ENCODE measurements around the gene NFATC1. TPM values are rescaled to one million over a fixed set of nuclear protein-coding genes. Genes with fewer than 3 reads are reported as not detected.
"Not testable (repeated sequence)": the region's sequence is repeated elsewhere in the genome, so short reads cannot be mapped to it uniquely, and the experiment has no call there.

Gene NFATC1
- total RNA-seq, 1 experiment from 2014 or later, result 6.8 TPM

DNA sequence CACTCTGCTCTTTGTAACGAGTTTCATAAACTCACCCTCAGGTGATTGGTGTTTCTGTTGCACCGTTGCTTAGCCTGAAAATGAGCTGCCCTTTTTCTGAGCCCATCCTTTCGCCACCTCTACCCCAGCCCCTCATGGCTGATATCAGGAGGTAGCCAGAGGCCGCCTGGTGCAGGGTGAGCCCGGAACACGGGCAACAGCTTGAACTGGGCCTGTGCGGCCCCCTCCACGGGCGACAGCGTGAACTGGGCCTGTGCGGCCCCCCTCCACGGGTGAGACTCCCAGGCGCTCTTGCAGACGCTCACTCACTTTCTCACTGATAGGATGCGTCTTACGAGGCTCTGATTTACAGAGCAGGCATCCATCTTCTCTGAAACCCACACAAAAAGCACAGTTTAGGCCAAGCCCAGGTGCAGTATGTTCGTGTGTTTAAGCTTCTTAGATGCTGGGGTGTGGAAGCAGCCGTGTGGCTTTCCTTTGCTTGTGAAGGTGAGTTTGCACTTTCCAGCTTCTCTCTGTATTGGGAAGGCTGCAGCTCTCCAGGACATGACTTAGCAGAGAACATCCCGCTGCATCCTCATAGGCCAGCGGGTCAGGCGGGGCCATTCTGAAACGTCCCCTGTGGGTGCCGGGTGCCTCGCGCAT lies 83.5 kb downstream of the NFATC1 start:
- no peak for DNase-seq (ENCODE audit: low spot score)
- in situ Hi-C loops (cut with HindIII; ENCODE audit: low sequenced_read_pairs), result no loop called here

DNA sequence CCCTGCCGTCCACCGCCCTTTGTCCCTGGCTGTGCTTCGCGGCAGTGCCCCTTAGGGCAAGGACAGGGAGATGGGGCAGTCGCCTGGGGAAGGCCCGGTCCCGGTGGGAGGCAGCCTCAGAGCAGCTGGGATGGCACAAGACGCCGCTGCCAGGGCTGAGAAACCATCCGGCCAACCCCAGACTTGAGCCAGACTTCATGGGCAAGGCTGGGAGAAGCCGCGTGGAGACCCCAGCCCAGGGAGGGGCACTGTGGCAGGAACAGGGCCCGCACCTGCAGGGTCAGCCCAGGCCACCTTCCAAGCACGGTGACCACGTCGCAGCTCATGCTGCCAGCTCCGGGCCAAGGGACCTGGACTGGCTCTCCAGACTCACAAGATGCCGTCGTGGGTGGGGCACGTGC lies 84.0 kb downstream of the NFATC1 start:
- DNase-seq (ENCODE audit: low spot score), result no peak
- in situ Hi-C loops (cut with HindIII; ENCODE audit: low sequenced_read_pairs), result no loop called here

DNA sequence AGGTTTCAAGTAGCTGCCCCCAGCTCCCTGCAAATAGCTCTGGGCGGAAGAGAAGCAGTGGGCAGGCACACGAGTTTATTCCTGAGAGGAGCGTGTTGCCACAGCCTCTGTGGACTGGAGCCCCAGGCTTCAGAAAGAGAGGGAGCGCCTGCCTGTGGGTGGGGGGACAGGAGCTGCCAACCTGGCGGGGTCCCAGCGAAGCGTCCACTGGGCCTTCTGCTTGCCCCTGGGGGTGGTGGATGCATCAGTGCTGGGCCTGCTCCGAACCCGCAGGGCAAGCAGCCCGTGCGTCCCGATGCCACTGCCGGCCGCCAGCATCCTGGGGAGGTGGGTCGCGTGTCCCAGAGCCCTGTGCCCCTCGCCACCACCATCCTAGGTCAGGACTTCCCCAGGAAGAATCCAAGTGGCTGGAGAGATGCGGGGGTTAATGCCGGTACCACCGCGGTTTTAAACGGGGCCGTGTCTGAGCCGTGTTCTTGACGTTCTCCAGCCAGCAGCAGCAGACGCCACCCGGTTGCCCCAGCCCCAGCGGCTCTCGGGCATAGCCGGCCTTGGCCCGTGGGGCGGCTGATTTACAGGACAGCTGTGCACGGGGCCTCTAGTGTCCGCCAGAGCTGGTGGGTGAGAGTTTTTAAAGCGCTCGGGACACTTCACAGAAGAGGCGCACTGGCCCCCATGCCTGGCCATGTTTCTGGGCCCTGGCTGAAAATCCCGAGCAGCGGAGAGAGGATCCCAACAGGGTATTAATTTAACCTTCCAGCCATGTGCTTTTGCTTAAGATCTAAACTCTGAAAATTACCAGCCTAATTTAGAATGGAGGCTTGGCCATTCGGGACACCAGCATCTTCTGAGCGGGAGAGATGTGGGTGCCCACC lies 84.7 kb downstream of the NFATC1 start:
- DNase-seq (ENCODE audit: low spot score), result no peak
- in situ Hi-C loops (cut with HindIII; ENCODE audit: low sequenced_read_pairs), result no loop called here

DNA sequence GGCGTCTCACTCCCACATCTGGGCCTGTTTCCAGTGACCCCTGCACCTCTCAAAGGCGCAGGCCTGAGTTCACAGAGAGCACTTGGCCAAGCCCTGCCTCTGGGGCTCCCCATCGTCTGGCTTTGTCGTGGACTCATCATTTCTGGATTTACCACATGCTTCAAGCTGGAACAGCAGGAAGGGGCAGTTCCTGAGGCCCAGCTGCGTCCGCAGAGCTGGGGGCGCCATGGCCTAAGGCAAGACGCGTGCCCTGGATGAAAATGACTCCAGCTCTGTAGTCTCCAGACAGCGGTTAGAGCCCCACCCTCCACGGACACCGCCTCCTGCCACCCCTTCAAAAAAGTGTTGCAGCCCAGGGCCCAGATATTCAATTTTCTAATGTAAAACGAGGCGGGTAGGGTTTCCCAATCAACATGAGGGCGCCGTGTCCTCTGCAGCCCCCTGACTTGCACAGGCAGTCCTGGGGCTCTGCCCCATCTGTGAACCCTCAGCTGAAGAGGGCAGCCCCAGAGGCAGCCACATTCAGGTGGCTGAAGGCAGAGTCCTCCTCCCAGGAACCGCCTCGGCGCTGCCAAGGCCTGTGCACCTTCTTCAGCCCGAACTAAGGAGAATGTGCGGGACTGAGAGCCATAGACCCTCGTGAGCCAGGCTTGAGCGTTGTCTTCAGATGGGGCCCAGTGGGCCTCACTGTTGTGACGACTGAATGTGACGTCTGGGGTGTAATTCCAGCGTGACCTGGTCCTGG lies 85.5 kb downstream of the NFATC1 start:
- in situ Hi-C loops (cut with HindIII; ENCODE audit: low sequenced_read_pairs), result no loop called here
- DNase-seq (ENCODE audit: low spot score), result no peak

DNA sequence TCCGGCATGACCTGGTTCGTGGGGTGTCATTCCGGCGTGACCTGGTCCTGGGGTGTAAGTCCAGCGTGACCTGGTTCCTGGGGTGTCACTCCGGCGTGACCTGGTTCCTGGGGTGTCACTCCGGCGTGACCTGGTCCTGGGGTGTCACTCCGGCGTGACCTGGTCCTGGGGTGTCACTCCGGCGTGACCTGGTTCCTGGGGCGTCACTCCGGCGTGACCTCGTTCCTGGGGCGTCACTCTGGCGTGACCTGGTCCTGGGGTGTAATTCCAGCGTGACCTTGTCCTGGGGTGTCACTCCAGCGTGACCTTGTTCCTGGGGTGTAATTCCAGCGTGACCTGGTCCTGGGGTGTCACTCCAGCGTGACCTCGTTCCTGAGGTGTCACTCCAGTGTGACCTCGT lies 87.7 kb downstream of the NFATC1 start:
- in situ Hi-C loops (cut with HindIII; ENCODE audit: low sequenced_read_pairs); DNase-seq (ENCODE audit: low spot score): not testable (repeated sequence)

DNA sequence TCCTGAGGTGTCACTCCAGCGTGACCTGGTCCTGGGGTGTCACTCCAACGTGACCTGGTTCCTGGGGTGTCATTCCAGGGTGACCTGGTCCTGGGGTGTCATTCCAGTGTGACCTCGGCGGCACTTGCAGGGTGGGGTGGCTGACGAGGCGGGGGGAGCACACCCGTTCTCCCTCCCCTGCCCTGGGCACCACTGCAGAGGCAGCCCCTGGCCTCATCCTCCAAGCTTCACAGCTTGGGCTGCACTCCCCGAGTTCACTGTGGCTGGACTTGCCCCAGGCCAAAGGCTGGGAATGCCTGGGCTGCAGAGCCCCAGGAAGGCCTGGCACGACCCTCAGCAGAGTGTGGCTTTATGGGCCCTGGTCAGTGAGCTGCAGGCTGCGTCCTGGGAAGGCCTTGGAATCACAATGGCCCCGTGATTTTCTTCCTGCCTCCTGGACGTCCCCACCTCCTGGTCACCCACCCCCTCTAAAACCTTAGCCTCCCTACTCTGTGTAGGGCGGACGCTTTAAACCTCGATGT lies 88.3 kb downstream of the NFATC1 start:
- DNase-seq (ENCODE audit: low spot score), result no peak
- in situ Hi-C loops (cut with HindIII; ENCODE audit: low sequenced_read_pairs), result no loop called here

DNA sequence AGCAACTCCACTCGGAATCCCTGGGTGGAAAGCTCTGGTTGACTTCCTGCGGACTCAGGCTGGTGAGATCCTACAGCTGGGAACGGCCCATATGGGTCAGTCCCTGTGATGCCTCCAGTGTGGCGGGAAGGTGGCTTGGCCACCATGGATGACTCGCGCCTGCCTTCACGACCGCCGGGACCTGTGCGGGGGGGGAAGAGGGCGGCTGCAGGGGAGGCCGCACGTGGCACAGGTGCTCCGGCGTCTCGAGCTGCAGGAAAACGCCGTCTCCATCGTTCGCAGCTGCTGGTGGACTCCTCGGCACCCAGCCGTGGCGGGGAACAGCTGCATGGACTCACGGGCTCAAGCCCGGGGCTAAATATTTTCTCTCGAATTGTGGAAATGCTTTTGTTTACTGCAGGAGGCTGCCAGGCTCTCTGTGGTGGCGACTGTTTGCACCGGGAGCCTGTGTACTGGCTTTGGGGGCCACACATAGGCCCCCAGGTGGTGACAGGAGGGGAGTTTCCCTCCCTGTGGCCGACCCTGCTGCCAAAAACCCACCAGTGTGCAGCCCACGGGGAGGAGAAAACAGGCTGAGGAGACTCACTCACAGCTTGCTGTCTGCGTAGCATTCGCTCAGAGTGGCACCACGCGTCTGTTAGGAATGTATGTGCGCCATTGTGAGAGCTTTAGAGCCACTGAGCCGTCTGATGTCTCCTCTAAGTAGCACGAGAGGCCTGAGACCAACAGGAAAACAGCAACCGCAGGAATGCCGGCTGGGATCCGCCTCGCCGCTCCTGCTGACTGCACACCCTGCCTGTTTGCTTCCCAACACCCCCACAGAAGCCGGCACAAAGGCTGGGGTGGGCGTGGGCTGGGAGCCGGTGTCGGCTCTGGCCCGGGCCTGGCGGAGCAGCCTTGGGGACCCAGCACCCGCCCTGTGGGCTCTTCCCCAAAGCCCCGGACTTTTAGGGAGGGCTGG lies 89.2 kb downstream of the NFATC1 start:
- in situ Hi-C loops (cut with HindIII; ENCODE audit: low sequenced_read_pairs), result no loop called here
- DNase-seq (ENCODE audit: low spot score), result no peak

DNA sequence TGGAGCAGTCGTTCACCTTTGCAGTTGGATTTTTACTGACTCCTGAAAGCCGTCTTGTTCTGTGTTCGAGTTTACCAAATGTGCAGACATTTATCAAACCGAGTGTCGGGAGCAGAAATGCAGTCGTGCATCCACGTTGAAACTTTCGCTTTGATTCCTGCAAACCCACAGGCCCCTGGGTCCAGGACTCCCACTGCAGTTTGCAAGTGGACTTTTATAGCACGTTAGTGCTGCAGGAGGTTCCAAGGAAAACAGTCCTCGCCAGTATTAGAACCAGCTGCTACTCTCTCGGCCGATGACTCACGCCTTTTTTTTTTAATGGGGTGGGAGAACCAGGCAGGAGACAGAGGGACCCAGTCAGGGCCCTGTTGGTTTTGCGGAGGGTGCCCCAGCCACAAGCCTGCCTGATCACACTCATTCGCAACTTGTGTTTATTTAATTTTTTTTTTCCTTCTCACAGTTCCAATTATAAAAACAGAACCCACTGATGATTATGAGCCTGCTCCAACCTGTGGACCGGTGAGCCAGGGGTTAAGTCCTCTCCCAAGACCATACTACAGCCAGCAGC lies 90.1 kb downstream of the NFATC1 start:
- no peak for DNase-seq (ENCODE audit: low spot score)
- in situ Hi-C loops (cut with HindIII; ENCODE audit: low sequenced_read_pairs), result no loop called here

DNA sequence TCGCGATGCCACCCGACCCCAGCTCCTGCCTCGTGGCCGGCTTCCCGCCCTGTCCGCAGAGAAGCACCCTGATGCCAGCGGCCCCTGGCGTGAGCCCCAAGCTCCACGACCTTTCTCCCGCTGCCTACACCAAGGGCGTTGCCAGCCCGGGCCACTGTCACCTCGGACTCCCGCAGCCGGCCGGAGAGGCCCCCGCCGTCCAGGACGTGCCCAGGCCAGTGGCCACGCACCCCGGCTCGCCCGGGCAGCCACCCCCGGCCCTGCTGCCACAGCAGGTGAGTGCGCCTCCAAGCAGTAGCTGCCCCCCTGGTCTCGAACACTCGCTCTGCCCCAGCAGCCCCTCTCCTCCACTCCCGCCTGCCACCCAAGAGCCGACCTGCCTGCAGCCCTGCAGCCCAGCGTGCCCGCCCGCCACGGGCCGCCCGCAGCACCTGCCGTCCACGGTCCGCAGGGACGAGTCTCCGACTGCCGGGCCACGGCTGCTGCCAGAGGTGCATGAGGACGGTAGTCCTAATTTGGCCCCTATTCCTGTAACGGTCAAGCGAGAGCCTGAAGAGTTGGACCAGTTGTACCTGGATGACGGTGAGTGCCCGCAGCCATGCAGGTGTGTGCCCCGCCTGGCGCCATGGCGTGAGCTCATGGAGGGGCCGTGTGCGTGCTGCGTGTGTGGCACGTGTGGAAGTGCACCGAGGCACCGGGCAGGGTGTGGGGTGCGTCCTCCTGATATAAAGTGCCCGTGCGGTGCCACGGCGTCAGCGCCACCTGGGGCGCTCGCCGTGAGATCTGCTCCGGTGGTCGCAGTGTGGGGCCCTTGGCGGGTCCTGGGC lies 90.8 kb downstream of the NFATC1 start:
- no peak for DNase-seq (ENCODE audit: low spot score)
- in situ Hi-C loops (cut with HindIII; ENCODE audit: low sequenced_read_pairs), result no loop called here

DNA sequence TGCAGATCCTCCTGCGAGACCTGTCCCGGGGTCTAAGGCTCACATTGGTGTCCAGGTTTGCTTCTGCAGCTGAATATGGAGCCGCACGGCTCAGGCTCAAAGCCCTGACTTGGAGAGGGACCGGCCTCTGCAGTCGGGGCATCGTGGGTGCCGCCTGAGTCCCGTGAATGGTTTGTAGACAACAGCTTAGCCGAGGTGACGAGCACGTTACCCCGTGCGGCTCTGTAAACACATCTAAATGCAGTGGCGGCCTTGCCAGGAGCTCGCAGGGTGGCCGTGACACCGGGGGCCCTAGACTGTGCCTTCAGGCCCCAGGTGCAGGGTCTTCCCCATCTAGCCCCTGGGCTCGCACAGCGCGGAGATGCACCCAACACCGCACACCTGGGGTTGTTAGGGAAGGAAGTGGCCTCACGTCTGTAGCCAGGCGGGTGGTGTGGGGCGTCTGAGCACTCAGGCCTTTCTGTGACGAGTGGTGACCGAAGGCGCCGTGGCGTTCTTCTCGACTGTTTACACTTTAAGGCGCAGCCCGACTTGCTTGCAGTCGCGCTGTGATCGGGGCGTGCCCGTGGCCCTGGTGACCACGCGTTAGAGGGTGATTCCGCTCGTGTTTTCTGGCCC lies 91.6 kb downstream of the NFATC1 start:
- DNase-seq (ENCODE audit: low spot score), result no peak
- in situ Hi-C loops (cut with HindIII; ENCODE audit: low sequenced_read_pairs), result no loop called here

DNA sequence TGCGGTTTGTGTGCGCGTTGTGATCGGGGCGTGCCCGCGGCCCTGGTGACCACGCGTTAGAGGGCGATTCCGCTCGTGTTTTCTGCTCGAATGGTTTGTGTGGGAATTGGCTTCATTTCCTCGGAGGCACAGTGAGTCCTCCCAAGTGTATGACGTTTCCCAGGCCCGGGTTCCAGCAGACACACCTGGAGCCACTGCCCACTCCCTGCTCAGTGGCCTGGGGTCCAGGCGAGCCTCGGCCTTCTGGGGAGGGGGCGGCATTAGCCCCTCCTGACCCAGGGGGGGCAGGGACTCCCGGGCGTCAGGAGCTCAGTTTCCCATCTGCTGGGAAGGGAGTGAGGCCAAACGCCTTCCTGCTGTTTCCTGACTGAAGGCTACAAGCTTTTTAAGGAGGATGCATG lies 92.1 kb downstream of the NFATC1 start:
- in situ Hi-C loops (cut with HindIII; ENCODE audit: low sequenced_read_pairs), result no loop called here
- DNase-seq (ENCODE audit: low spot score), result no peak

DNA sequence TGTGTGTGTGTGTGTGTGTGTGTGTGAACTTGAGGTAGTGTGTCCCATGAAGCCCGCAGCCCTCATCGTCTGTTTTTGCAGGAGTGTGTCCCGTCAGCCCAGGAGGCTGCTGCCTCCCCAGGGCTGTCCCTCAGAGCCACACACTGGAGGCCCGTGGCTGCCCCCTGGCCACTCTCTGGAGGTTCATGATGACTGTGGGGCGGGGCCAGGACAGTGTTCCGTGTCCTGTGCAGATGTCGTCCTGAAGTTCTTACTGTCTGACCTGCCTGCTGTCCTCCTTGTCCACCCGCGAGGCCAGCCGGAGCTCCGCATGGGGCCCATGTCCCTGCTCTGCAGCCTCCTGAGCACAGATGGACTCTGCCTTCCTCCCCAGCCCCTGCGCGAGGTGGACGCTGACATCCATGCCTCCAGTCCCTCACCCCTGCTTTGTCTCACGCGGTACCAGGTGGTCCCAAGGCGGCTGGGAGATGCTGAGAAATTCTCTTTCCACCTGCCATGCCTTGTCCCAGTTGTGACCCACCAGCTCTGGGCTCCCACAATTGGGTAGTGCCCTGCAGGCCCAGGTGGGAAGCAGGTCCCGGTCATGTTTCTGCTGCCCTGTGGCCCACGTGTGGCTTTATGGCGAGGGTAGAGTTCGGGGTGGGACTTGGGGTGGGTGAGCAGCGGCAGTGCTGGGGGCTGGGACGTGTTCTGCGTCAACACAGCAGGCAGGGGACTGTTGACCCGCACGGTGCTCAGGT lies 92.8 kb downstream of the NFATC1 start:
- DNase-seq (ENCODE audit: low spot score), result no peak
- in situ Hi-C loops (cut with HindIII; ENCODE audit: low sequenced_read_pairs), result no loop called here

DNA sequence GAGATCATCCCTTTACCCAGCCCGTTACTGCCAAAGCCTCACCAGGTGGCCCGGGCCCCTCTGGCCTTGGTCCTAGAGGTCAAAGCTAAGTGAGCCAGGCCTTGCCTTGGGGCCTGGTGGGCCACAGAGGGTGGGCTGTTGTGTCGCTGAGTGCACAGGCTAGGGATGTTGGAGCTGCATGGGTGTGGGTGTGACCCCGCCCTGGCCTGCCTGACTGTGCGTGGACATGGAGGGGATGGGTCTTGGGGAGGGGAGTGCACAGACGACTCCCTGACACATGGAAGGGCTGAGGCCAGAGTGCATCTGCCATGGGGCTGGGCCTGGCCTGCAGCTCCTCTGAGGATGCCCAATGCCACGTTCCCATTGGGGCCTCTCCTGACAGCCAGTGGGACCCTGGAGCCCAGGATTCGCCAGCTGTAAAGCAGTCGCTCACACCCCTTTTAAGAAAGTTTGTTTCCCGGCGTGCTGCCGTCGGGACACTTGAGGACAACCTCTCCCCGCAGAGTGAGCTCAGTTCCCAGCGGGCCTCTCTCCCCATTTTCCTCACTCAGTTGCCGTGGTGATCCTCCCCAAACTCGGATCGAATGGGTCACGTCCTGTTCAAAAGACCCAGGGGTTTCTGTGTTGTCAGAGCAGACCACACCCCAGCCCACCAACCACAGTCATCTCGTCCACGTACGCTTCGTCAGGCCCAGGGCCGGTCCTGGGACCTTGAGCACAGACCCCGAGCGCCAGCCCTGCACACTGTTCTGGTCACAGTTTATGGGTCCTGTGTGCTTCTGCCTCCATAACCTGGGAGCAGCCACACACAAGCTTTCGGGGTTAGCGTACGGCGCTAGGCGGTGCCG lies 93.5 kb downstream of the NFATC1 start:
- in situ Hi-C loops (cut with HindIII; ENCODE audit: low sequenced_read_pairs), result no loop called here
- no peak for DNase-seq (ENCODE audit: low spot score)

DNA sequence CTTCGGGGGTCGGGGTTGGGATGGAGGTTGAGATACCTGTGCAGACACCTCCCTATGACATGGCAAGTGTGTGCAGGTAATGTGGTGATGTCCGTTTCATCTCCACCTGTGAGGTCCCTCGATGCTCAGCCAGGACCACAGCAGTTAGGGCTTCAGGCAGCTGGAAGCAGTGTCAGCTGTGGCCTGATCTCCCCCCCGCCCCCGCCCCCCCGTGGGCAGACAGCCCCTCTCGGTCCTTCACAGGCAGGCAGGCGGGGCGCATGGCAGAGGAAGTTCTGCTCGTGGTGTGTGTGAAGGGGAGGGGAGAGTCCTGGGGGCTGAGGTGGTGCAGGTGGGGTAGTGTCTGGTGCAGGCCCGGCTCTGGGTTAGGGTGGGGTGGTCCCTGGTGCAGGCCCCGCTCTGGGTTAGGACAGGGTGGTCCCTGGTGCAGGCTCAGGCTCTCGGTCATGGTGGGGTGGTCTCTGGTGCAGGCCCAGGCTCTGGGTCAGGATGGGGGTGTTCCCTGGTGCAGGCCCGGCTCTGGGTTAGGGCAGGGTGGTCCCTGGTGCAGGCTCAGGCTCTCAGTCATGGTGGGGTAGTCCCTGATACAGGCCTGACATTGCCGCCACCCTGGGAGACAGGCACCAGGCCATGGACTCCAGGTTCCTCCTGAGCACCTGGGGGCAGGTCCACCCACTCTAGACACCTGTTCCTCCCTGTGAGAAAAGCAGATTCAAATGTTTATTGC lies 94.3 kb downstream of the NFATC1 start:
- in situ Hi-C loops (cut with HindIII; ENCODE audit: low sequenced_read_pairs), result no loop called here
- DNase-seq (ENCODE audit: low spot score), result no peak

DNA sequence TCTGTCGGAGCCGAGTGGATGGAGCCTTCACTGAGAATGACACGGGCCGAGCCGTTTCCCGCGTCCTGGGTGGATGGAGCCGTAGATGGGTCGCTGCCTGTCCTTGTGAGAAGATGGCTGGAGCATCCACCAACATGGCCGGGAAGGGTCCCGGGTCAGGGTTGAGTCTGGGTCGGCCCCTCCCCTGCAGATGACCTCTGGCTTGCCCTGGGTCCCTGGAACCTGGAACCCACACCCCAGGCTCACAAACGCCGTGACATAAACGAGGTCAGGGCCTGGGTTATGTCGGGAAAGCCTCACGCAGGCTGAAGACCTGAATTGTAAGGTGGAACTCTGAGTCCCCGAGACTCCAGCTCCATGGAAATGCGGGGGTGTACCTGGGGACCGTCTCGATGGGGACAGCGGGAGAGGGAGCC lies 94.9 kb downstream of the NFATC1 start:
- in situ Hi-C loops (cut with HindIII; ENCODE audit: low sequenced_read_pairs), result no loop called here
- no peak for DNase-seq (ENCODE audit: low spot score)
